MM.1S (cell line): ENCODE data around the gene TNFSF4.

Source experiments
- DNase-seq: peaks from one replicate; pipeline ENCODE4 v3.0.0-alpha.2; 2015
- H2AFZ ChIP-seq: fragments of 300-600 bp; sonication (generic); 2 replicates; pipeline ENCODE4 v1.6.0; 2016; ENCODE audit warnings: antibody characterized with exemption, low read length
- H3F3A ChIP-seq: fragments of 300-600 bp; sonication (generic); 2 replicates; pipeline ENCODE4 v1.6.1; 2016; ENCODE audit warnings: mild to moderate bottlenecking, antibody characterized with exemption, low read length, moderate library complexity, mixed read lengths; ENCODE audit not compliant: insufficient read depth
- H3K27ac ChIP-seq: fragments of 300-600 bp; sonication (generic); 2 replicates; pipeline ENCODE4 v1.5.1; 2016; ENCODE audit warnings: mild to moderate bottlenecking, low read length
- H3K27me3 ChIP-seq: fragments of 300-600 bp; sonication (generic); replicated peaks from 2 replicates; pipeline ENCODE4 v1.6.0; 2016; ENCODE audit warnings: low read length; ENCODE audit not compliant: insufficient read depth
- H3K36me3 ChIP-seq: fragments of 300-600 bp; sonication (generic); replicated peaks from 2 replicates; pipeline ENCODE4 v1.6.1; 2016; ENCODE audit warnings: mild to moderate bottlenecking, low read length, mixed read lengths; ENCODE audit not compliant: insufficient read depth
- H3K4me1 ChIP-seq: fragments of 300-600 bp; sonication (generic); 2 replicates; pipeline ENCODE4 v1.6.1; 2016; ENCODE audit warnings: low read length, mixed read lengths
- H3K4me2 ChIP-seq: fragments of 300-600 bp; sonication (generic); 2 replicates; pipeline ENCODE4 v1.6.0; 2016; ENCODE audit warnings: low read depth, low read length
- H3K4me3 ChIP-seq: fragments of 300-600 bp; sonication (generic); 2 replicates; pipeline ENCODE4 v1.5.1; 2016; ENCODE audit warnings: low read length, mixed read lengths
- H3K79me2 ChIP-seq: fragments of 300-600 bp; sonication (generic); 2 replicates; pipeline ENCODE4 v1.6.1; 2016; ENCODE audit warnings: mixed run types, low read length, mixed read lengths
- H3K9ac ChIP-seq: fragments of 300-600 bp; sonication (generic); 2 replicates; pipeline ENCODE4 v1.6.1; 2016; ENCODE audit warnings: low read length, mixed read lengths
- H3K9me2 ChIP-seq: fragments of 300-600 bp; sonication (generic); replicated peaks from 2 replicates; pipeline ENCODE4 v1.6.1; 2016; ENCODE audit warnings: mild to moderate bottlenecking, low read length, mixed read lengths; ENCODE audit not compliant: insufficient read depth
- H3K9me3 ChIP-seq: fragments of 300-600 bp; sonication (generic); replicated peaks from 2 replicates; pipeline ENCODE4 v1.6.1; 2016; ENCODE audit warnings: mild to moderate bottlenecking, low read length, mixed read lengths; ENCODE audit not compliant: insufficient read depth
- H4K20me1 ChIP-seq: fragments of 300-600 bp; sonication (generic); 2 replicates; pipeline ENCODE4 v1.6.1; 2016; ENCODE audit warnings: mild to moderate bottlenecking, low read length, moderate library complexity, mixed read lengths; ENCODE audit not compliant: insufficient read depth
- EZH2 ChIP-seq: fragments of 300-600 bp; sonication (generic); optimal IDR thresholded peaks from 2 replicates; pipeline ENCODE3; 2017; ENCODE audit warnings: low read depth, mild to moderate bottlenecking, antibody characterized with exemption, low read length, mixed read lengths
- EZH2phosphoT487 ChIP-seq: fragments of 300-600 bp; sonication (generic); IDR thresholded peaks from 2 replicates; pipeline ENCODE4 v1.6.1; 2018; ENCODE audit warnings: antibody characterized with exemption, low read length
- TF ChIP-seq, protein P1 (sequence below): fragments of 300-600 bp; sonication (generic); IDR thresholded peaks from 2 replicates; pipeline ENCODE4 v1.5.1; 2016; ENCODE audit warnings: antibody characterized with exemption, low read length, mixed read lengths

Gene TNFSF4, protein sequence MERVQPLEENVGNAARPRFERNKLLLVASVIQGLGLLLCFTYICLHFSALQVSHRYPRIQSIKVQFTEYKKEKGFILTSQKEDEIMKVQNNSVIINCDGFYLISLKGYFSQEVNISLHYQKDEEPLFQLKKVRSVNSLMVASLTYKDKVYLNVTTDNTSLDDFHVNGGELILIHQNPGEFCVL

DNA sequence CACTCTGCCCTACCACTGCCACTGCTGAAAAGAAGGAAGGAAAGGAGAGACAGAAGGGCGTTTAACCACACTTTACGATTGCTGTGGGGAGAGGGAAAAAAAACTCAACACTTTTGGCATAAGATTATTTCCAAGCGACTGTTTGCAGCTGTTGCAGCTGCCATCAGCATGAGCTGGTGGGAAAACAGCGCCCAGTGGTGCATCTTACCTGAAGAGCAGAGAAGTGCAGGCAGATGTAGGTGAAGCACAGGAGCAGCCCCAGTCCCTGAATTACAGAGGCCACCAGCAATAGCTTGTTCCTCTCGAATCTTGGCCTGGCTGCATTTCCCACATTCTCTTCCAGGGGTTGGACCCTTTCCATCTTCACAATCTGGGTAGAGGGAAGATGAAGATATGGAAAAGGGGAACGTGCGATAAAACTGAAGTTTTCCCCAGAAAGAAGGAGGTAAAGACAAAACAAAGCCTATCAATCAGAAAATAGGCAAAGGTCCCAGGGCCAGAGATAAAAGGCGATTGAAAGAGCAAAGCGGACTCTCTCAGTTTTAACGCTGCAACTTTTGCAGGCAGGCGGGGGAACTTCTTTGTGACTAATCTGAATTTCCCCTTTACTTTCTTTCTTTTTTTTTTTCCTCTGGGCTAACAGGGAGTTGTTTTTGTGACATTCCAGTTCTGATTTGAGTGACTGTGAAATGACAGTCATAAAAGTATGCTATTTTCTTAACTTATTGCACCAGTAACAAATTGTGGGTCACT lies at the start of gene TNFSF4:
Gene TNFSF4, minus strand, starts transcription at position 516 of the 753 bp plus-strand sequence. Its CDS starts 155 bp downstream, at position 361.
- Histone ChIP-seq H3K4me2 (no peak within 1 kb of the TSS), H3K4me3 (no peak within 1 kb of the TSS), H3K79me2 (no peaks in the 10 kb centered on the region), H3K4me1 (no peaks in the 10 kb centered on the region), H3K9me3 (no peaks in the 10 kb centered on the region), H3K9ac (no peak within 1 kb of the TSS), H3K9me2 (no peaks in the 10 kb centered on the region), H3K36me3 (no peaks in the 10 kb centered on the region), H3K27ac (no peak within 1 kb of the TSS), H3K27me3 (peaks cover 11% of the 10 kb centered on the region), H3F3A (no peaks in the 10 kb centered on the region), H4K20me1 (no peaks in the 10 kb centered on the region), H2AFZ (no peak within 1 kb of the TSS)
- no peak for TF ChIP-seq EZH2
- TF ChIP-seq, protein P1, sequence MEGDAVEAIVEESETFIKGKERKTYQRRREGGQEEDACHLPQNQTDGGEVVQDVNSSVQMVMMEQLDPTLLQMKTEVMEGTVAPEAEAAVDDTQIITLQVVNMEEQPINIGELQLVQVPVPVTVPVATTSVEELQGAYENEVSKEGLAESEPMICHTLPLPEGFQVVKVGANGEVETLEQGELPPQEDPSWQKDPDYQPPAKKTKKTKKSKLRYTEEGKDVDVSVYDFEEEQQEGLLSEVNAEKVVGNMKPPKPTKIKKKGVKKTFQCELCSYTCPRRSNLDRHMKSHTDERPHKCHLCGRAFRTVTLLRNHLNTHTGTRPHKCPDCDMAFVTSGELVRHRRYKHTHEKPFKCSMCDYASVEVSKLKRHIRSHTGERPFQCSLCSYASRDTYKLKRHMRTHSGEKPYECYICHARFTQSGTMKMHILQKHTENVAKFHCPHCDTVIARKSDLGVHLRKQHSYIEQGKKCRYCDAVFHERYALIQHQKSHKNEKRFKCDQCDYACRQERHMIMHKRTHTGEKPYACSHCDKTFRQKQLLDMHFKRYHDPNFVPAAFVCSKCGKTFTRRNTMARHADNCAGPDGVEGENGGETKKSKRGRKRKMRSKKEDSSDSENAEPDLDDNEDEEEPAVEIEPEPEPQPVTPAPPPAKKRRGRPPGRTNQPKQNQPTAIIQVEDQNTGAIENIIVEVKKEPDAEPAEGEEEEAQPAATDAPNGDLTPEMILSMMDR: no peak
- no peak for TF ChIP-seq EZH2phosphoT487
- DNase-seq: no peak

DNA sequence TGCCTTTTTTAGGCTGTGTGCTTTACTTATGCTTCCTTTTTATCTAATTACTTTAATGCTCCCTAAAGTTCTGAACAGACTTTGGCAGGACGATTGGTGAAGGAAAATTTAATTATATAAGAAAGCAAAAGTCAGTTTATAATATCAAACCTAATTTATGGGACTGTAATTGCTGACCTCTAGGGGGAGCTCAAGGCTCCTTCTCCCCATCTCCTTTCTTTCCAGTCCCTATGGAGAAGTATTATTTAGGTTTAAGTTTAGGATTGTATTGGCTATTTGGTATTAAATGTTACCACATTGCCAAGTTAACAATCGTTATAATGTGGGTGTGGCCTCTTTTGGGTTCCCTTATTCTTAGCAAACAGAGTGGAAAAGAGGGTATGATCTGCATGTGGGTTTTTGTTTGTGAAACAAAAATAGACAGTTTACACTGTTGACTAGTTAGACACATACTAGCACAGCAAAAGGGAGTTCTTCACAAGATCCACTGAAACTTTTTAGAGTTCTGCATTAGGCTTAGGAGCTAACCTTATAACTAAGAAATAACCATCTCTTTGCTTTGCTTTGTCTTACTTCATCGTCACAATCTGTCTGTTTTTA lies 48.2 kb upstream of the TNFSF4 start:
- Histone ChIP-seq H4K20me1 (no peaks in the 10 kb centered on the region), H3K36me3 (no peaks in the 10 kb centered on the region), H3K79me2 (no peaks in the 10 kb centered on the region), H3K9ac (no peak overlapping the region), H3K27me3 (no peaks in the 10 kb centered on the region), H3K4me2 (no peak overlapping the region), H3F3A (no peaks in the 10 kb centered on the region), H3K9me2 (no peaks in the 10 kb centered on the region), H3K4me1 (no peaks in the 10 kb centered on the region), H2AFZ (no peak overlapping the region), H3K4me3 (no peak overlapping the region), H3K27ac (no peak overlapping the region), H3K9me3 (no peaks in the 10 kb centered on the region)
- TF ChIP-seq, protein P1: peak; percentile 84
- TF ChIP-seq EZH2: no peak
- DNase-seq: peak; percentile 36

DNA sequence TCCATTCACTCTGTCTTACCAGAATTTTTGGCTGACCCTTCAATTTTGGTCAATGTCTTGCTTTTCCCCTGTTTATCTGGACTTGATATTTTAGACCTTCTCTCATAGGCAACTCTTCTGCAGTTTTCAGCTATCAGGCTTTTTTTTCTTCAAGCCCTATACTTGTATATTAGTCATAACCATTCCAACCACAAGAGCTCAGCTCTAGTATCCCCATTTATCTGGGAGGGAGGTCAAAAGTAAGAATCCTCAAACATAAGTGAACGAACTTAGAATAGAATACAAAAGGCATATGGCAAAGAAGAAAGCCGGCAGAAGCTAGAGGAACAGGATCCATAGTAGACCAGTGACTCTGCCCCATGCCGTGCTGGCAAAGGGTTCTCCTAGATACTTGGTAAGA lies 45.9 kb upstream of the TNFSF4 start:
- TF ChIP-seq, protein P1: no peak
- TF ChIP-seq EZH2phosphoT487 (no peak), EZH2 (no peak)
- no peaks in the 10 kb centered on the region for H3K9me3 ChIP-seq
- no peaks in the 10 kb centered on the region for H3F3A ChIP-seq
- no peak overlapping the region for H3K9ac ChIP-seq
- H3K4me1 ChIP-seq: no peaks in the 10 kb centered on the region
- H3K79me2 ChIP-seq: no peaks in the 10 kb centered on the region
- no peak overlapping the region for H3K27ac ChIP-seq
- H2AFZ ChIP-seq: no peak overlapping the region
- H3K4me3 ChIP-seq: no peak overlapping the region
- H3K4me2 ChIP-seq: no peak overlapping the region
- DNase-seq: no peak
- H3K27me3 ChIP-seq: no peaks in the 10 kb centered on the region
- no peaks in the 10 kb centered on the region for H3K36me3 ChIP-seq
- no peaks in the 10 kb centered on the region for H3K9me2 ChIP-seq
- H4K20me1 ChIP-seq: no peaks in the 10 kb centered on the region
